HepG2 (cell line): ENCODE measurements around the gene TMEM38A.

Experiments used
- CREB1 ChIP-seq, 2 experiments: fragments of 450-650 bp in 1 of 2; IDR thresholded peaks; 2 replicates each; pipeline ENCODE4 v1.6.1; 2016 to 2017; ENCODE audit warnings: control low read depth in 1 of 2, mild to moderate bottlenecking in 1 of 2, missing compliant biosample characterization in 1 of 2, missing genetic modification characterization in 1 of 2
- ZHX1 ChIP-seq: sonication (generic); formaldehyde crosslinking; IDR thresholded peaks from 2 replicates; pipeline ENCODE4 v1.8.1; 2022; ENCODE audit warnings: low read depth, mild to moderate bottlenecking, missing genetic modification reagents
- TF ChIP-seq, protein P1 (sequence below): sonication (generic); formaldehyde crosslinking; IDR thresholded peaks from 2 replicates; pipeline ENCODE4 v1.5.0; 2020; ENCODE audit warnings: missing genetic modification reagents

DNA sequence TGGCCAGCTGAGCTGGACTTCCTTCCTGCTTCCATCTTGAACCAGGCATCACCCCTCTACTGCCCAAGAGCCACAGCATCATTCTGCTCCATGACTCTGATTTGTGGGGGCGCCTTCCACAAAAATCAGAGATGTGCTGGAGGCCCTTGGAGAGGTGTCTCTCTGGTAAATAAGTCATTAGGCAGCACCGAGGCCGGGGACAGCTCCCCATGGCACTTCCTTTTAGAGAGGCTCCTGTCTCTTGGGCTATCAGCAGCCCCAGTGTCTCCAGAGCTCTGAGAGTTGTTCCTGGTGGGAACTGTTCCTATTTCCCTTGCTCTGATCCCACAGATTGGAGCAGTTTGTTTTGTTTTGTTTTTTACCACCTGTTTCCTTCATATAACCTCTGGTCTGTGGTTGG, 78.6 kb downstream of the TMEM38A start:
- TF ChIP-seq CREB1 (IDR thresholded peaks at IDR 0.05), result no peak
- TF ChIP-seq CREB1 (CRISPR knock-in tag; IDR thresholded peaks at IDR 0.05), result no peak
- TF ChIP-seq ZHX1 (CRISPR knock-in tag), result no peak
- TF ChIP-seq, protein P1, sequence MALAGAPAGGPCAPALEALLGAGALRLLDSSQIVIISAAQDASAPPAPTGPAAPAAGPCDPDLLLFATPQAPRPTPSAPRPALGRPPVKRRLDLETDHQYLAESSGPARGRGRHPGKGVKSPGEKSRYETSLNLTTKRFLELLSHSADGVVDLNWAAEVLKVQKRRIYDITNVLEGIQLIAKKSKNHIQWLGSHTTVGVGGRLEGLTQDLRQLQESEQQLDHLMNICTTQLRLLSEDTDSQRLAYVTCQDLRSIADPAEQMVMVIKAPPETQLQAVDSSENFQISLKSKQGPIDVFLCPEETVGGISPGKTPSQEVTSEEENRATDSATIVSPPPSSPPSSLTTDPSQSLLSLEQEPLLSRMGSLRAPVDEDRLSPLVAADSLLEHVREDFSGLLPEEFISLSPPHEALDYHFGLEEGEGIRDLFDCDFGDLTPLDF (CRISPR knock-in tag), result no peak
